HG03521 (cell line): ENCODE data around the gene FERMT3.
"Not testable (repeated sequence)": the region's sequence is repeated elsewhere in the genome, so short reads cannot be mapped to it uniquely, and the experiment has no call there.

Experiments
- ATAC-seq: cut with Tn5 transposase; IDR thresholded peaks from one replicate; pipeline ENCODE4 v1.9.1; 2021; ENCODE audit warnings: mild to moderate bottlenecking, moderate library complexity; ENCODE audit not compliant: unreplicated experiment

Gene FERMT3

DNA sequence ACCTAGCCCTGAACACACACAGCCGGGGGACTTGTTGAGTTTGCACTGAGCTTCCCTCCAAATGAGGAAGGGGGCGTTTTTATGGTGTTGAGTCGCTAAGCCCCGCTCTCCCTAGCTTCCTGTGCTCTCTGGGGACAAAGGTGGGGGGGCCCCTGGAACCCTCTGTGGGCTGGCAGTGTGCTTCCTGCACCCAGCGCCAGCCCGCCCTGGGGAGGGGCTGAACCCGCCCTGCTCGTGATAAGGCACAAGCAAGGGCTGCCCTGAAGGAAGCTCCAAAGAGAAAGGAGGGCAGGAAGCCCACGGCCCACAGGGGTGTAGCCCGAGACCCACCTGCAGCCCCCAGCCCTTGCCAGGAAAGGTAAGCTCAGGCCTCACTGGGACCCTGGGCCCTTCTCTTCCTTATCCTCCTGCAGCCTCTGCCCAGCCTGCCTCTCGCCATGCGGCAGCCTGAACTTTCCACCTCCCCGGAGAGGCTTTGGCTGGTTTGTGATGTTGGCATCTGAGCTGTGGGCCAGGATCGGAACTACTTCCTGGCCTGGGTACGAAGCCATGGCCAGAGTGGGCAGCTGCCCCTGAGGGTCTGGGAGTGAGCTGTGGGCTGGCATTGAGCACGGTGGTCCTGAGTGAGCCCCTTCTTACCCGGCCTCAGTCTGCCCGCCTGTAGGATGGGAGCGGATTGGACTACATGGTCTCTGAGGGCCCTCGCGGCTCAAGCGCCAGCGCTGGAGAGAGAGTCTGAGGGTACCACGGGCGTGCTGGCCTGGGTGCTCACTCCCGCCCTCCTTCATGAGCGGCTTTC is at the start of gene FERMT3:
Gene FERMT3 (plus strand): TSS at position 265 of the 799 bp plus-strand sequence. CDS start 644 bp downstream, outside the sequence.
- no peak for ATAC-seq

DNA sequence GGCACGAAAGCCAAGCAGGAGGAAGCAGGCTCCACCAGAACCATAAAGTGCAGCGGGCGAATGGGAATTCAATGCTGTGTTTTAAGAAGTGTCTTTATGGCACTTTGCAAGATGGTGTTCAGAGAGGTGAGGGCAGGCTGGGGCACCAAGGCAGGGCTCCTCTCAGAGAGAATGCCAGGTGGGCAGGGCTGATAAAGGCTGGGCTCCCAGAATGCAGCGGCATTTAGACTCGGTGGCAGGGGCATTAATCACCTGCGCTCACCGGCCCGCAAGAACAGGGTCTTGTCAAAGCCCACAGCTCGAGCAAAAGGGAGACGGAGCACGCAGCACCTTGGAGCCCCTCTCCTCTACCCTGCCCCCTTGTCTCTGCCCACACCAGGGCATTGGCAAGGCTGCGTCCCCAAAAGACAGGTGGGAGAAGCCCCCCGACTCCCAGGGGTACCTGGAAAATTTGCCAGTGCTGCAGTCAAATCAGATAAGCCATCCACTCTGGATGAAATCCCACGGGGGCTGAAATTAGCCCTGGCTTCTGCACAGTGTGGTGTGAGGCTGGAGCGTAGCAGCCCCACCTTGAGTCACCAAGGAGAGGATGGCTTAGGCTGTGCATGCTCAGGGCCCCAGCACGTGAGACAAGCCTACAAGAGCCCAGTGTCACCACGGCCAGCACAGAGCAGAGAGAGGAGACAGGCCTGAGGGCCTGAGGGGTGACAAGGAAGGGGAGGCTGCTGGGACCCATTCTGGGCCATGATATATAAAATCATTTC is 48.7 kb upstream of the FERMT3 start:
- ATAC-seq = no peak

DNA sequence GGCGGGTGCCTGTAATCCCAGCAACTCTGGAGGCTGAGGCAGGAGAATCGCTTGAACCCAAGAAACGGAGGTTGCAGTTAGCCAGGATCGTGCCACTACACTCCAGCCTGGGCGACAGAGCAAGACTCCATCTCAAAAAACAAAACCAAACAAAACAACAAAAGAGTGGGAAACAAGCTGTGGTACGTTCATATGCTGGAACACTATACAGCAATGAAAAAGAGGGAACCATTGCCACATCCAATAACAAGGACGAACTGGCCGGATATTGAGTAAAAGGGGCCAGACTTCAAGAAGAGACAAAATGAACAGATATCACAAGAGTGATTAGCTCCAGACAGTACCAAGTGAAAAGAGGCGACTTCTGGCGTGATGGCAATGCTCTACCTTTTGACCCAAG is 45.5 kb upstream of the FERMT3 start:
- ATAC-seq = no peak

DNA sequence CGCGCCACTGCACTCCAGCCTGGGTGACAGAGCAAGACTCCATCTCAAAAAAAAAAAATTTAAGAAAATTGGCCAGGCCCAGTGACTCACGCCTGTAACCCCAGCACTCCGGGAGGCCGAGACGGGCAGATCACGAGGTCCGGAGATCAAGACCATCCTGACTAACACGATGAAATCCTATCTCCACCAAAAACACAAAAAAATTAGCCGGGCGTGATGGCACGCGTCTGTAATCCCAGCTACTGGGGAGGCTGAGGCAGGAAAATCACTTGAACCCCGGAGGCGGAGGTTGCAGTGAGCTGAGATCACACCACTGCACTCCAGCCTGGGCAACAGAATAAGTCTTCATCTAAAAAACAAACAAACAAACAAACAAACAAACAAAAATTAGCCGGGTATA is 43.8 kb upstream of the FERMT3 start:
- ATAC-seq = not testable (repeated sequence)

DNA sequence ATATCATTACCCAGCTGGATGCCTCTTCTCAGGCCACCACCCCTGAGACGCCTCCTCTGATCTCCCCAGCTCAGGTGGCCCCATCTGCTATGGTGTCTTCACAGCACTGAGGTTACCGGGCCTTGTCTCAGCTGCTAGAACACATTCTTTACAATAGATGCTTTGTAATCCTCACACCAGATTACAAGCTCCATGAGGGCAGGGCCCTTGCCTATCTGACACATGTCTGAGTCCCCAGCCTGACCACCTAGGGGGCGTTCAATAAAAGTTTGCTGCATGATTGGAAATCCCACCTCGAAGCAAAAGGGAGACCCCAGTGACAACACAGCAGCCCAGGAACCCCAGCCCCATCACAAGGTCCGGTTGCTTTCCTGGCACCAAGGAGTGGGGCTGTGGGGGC is 42.6 kb upstream of the FERMT3 start:
- ATAC-seq = no peak

DNA sequence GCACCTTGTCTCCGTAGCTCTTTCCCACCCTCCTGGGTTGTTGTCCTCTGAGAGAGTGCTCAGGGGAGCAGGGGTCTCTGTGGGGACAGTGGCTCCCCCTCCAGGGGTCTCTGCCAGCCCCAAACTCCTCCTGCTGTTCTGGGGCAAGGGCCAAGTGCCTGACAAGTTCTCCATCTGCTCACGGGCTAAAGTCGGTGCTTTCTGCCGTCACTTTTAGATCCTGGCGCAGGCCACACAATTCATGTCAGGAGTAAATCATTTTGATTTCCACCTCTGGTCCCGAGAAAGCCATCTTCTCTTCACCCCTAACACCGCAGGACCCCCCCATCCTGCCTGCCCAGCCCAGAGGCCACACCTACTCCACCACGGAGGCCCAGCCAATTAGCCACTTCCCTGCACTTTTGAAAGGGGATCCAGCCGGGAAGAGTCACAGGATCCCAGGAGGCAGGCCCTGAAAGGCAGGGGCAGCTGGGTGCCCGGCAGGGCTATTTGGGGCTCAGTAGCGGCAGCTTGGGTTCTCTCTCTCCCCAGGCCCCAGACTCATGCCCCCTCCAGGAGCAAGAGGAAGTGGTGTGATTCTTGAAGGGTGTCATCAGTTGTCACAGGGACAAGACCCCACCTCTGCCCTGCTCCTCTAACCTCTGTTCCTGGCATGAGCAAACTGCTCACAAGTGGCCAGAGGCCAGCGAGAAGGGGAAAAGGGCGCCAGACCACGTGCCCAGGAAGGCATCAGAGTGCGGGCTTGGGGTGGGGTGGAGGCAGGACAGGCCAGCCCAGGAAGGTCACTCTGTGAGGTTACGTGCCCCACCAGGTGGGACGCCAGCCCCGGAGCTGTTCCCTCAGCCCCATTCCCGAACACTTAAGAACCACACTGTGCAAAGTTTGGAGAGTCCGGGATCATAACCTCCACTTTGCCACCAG is 41.9 kb upstream of the FERMT3 start:
- ATAC-seq = no peak

DNA sequence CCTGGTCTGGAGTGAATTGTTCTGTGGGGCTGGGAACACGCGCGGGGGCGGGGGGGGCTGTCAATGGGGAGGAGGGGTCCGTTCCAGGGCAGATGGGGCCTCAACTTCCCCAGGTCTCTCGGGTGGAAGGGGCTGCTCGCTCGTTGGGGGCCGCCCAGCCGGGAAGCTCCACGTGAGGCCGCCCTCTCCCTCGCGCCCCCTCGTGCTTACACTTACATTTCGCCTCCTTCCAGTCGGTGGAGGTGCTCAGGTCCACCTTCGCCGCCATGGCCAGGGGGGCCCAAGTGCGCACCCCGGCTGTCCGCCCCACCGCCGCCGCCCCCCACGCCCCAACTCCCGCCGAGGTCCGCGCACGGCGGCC is 41.1 kb upstream of the FERMT3 start:
- ATAC-seq = no peak

DNA sequence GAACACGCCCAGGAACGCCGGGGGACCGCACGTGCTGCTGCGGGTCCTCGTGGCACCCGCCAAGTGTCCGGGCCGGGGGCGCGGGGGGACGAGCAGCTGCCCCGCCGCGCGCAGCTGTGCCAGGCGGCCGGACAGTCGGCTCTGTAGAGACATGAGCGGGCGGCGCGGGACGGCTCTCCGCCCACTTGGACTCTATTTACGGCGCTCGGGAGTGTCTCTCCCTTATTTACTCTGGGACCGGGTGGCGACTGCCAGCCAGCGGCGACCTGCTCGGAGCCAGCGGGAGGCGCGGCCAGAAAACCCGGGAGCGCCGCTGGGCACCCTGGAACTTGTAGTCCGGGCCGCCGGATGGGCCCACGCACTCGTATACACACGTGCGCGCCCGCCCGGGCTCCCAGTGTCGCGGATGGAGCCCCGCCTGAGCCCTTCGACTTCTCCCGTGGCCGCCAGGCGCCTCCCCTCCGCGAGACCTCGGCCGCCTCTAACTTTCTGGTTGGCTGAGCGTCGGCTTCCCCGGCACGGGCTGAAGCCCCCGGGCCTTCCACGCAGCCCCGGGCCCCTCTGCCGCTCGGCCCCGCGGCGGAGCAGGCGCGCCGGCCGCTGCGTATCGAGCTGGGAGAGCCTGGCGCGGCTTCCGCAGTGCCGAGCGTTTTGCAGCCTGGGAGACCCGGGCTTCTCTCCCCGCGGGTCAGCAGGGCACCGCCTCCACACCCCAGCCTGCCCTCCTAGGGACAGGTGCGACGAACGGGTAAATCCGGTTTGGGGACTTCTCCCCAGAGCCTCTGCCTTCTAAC is 40.5 kb upstream of the FERMT3 start, which contains the start of gene MACROD1:
Gene MACROD1 (minus strand): TSS at position 272 of the 794 bp plus-strand sequence. CDS start 119 bp downstream, at position 153.
- ATAC-seq = peak; percentile 80

DNA sequence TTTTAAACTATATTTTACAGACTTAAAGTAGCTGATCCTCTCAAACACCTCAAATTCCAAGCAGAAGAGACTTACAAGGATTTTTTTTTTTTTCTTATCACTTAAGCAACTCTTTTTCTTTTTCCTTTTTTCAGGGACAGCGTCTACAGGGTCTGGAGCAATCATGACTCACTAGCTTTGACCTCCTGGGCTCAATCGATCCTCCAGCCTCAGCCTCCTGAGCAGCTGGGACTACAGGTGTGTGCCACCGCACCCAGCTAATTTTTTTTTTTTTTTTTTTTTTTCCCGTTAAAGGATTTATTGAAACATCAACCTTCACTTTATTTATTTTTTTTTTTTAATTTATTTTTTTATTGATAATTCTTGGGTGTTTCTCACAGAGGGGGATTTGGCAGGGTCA is 36.1 kb upstream of the FERMT3 start:
- no peak for ATAC-seq

DNA sequence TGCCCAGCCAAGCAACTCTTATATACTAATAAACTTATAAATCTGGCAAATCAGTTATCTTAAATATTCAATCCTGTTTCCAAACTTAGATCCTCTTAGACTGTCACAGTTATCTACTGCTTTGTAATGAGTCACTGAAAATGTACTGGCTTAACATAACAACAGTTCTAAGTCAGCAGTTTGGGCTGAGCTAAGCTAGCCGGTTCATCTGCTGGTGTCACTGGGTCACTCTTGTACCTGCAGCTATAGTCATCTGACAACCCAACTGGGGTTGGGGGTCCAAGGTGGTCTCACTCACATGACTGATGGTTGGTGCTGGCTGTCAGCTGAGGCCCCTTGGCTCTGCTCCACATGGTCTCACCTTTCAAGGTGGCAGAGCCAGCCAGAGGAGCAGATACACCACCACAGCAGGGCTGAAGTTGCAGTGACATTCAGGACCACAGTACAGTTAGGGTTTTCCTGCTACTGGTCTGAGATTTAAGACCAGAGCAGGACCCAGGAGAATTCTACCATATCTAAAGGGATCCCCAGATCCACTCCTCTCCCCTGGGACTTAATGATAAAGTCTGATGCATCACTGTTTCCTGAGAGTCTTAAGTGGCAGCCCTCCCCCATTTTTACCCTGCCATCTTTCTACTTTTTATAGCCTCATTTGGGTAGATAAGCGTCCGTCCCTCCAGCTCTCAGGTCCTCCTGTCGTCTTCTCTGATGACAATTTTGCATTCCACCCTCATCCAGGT is 32.7 kb upstream of the FERMT3 start:
- no peak for ATAC-seq

DNA sequence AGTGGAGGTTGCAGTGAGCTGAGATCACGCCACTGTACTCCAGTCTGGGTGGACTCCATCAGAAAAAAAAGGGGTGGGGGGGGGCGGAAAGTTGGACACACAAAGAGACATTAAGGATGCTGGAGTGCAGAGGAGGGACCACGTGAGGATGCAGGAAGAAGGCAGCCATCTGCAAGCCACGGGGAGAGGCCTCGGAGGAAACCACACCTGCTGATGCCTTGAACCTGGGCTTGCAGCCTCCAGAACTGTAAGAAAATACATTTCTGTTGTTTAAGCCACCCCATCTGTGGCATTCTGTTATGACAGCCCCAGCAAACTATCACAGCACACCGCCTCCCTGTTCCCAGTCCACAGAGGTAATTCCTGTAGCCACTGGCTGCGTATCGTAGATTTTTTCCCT is 29.8 kb upstream of the FERMT3 start:
- ATAC-seq = no peak

DNA sequence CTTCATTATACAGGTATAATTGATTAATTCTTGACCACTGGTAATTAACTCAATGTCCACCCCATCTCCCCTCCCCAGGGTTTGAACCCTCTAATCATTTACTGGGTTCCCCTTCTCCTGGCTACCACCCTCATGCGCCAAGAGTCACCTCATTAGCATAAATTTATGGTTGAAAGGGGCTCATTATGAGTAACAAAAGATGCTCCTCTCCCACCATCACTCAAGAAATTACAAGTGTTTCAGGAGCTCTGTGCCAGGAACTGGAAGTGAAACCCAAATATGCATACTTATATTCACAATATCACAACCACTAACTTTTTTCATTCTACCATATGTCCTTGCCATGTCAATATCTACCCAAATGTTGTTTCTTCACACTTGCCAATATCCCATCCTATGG is 28.3 kb upstream of the FERMT3 start:
- ATAC-seq = no peak

DNA sequence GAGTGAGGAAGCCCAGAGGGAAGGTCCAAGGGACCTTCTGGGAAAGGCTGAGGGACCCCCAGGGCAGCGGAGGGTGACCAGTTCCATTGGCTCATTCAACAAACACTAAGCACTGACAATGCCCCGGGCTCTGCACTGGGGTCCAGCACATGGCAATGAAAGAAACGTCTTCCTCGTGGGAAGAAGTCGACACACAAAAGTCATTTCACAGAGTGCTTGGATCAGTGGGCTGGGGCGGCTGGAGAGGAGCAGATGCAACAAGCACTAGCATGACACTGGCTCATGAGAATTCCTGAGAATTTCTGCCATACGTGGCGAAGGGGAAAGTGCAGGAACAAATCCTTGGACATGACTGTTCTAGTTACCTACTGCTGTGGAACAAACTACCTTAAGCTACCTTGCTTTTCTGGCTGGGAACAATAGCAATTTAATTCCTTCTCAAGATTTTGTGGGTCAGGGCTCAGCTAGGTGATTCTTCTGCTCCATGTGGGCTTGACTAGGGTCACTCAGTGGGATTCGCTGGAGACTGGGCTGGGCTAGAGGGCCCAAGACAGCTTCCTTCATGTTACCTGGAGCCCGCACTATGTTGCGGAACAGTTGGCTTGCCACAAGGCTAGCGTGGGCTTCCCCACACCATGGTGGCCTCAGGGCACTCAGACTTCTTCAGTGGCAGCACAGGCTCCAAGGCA is 27.4 kb upstream of the FERMT3 start:
- no peak for ATAC-seq

DNA sequence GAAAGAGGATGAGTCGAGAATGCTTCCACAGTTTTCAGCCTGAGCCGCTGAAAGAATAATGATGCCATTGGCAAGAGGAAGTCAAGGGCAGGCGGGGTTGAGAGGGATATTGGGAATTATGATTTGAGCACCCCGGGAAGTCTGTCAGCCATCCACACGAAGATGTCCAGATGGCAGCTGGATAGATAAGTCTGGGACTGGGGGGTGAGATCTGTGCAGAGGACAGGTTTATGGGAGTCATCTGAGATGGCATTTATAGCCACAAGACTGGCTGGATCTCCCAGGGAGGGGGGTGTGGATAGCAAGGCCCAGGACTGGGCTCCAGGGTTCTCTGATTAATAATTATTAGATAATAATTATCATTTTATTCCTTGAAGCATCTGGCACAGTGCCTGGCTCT is 25.6 kb upstream of the FERMT3 start:
- ATAC-seq = no peak

DNA sequence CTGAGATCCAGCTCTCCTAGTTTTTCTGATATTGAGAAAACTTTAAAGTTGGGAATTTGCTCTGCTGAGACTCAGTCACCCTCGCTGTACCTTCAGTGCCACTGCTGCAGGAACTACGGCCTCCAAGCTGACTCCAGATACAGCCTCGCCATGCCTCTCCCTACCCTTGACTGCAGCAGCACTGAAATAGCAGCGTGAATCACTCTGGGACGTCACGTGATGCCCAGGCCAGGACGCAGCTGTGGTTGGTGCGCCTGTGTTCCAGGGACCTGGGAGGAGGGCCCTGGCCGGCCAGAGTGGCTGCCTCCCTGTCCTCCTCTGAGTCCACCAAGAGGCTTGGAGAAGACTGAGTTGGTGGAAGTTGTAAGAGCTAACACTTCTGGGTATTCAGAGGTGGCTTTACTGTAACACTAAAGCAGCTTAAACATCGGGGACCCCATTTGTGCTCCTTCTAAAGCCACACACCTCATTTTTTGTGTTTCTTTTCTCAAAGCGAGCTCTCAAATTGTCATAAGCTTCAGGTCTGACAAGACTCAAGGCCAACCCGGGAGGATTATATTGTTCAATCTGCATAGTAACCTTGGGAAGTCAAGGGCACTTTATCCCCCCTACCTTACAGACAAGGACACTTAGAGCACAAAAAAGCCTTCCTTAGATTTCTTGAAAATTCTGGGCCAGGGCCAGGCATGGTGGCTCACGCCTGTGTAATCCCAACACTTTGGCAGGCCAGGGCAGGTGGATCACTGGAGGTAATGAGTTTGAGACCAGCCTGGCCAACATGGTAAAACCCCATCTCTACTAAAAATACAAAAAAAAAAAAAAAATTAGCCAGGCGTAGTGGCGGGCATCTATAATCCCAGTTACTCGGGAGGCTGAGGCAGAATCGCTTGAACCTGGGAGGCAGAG is 24.8 kb upstream of the FERMT3 start:
- ATAC-seq = no peak

DNA sequence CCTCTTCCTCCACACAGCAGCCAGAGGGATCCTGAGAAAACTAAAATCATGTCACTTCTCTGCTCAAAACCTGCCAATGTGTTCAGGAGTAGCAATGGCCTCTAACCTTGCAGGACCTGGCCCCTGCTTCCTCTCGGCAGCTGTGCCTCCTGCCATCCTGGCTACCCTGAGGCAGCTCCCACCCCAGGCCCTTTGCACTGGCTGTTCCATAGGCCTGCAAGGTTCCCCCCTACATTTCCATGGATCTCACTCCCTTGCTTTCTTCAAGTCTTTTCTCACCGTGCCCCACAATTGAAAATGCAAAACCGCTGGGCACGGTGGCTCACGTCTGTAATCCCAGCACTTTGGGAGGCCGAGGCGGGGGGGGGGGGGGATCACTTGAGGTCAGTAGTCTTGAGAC is 22.6 kb upstream of the FERMT3 start:
- ATAC-seq = no peak

DNA sequence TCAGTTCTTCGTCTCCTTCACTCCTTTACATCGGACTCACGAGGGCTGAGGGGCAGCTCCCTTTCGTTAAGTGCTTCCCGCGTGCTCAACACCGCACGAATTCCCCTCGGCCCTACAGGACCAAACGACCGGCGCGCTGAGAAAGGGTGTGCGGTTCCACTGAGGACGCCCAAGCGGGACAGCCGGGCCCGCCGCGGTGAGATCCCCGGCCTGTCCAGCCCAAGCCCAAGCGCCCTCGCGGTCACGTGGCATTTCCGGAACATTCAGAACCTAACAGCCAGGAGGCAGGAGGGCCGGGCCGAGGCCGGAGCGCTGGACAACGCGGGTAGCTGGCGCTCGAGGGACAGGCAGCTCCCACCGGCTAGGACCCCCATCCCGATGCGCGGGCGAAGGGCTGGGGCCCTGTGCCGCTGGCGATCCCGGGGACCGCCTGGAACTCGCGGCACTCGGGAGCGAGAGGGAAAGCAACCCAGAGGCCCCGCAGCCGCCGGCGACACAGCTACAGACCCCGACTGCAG is 21.3 kb upstream of the FERMT3 start:
- ATAC-seq = peak; percentile 13
